ENCODE measurements around the gene GLI2. TPM values are rescaled to one million over a fixed set of nuclear protein-coding genes. Genes with fewer than 3 reads are reported as not detected.

GLI2 gene
- total RNA-seq, 1 experiment from 2014 or later: 3.4 TPM

GRCh38 chr2:120760446-120761135 is 24.9 kb downstream of the GLI2 start:
- DNase-seq (ENCODE audit: low read depth, low spot score): no peak
- Histone ChIP-seq H3K79me2 (ENCODE audit: insufficient read depth, low read length) (no peaks in the 10 kb centered on the region), H2AFZ (ENCODE audit: low read depth, low read length, poor library complexity, severe bottlenecking) (no peak overlapping the region), H4K20me1 (ENCODE audit: insufficient read depth) (no peaks in the 10 kb centered on the region), H3K4me1 (ENCODE audit: control insufficient read depth in 1 of 2, insufficient read depth in 2 of 2, low read length in 2 of 2) (peaks cover 0 to 11% of the 10 kb centered on the region in 2 experiments; a peak in 3 of 4 replicates), H3K4me3 (replicated peaks in 1 of 2; ENCODE audit: low read depth in 1 of 2, low read length in 2 of 2) (no peak overlapping the region), H3K36me3 (ENCODE audit: control insufficient read depth in 1 of 2, insufficient read depth in 2 of 2, low read length in 2 of 2) (no peaks in the 10 kb centered on the region), H3K27me3 (ENCODE audit: insufficient read depth, low read length) (no peaks in the 10 kb centered on the region), H3K27ac (ENCODE audit: low read depth, low read length) (no peak overlapping the region), H3K9ac (ENCODE audit: low read length) (no peak overlapping the region), H3K9me3 (ENCODE audit: control insufficient read depth in 1 of 2, insufficient read depth in 1 of 2, low read depth in 1 of 2, low read length in 2 of 2) (no peaks in the 10 kb centered on the region), H3K9me2 (ENCODE audit: insufficient read depth) (no peaks in the 10 kb centered on the region), H3K4me2 (ENCODE audit: low read length) (no peak overlapping the region)
- TF ChIP-seq JUND (IDR thresholded peaks at IDR 0.05) (no peak), SIN3A (IDR thresholded peaks at IDR 0.05; ENCODE audit: low read depth) (no peak), CEBPB (IDR thresholded peaks at IDR 0.05; ENCODE audit: low read depth) (no peak), MAX (IDR thresholded peaks at IDR 0.05) (no peak), EZH2phosphoT487 (IDR thresholded peaks at IDR 0.05; ENCODE audit: borderline replicate concordance) (no peak), RAD21 (IDR thresholded peaks at IDR 0.05; ENCODE audit: low read depth) (no peak), POLR2AphosphoS5 (IDR thresholded peaks at IDR 0.05; ENCODE audit: low read depth, low read length) (no peak), EGR1 (IDR thresholded peaks at IDR 0.05; ENCODE audit: low read depth) (no peak), ZFX (IDR thresholded peaks at IDR 0.05) (no peak), TCF7L2 (IDR thresholded peaks at IDR 0.05; ENCODE audit: borderline replicate concordance, extremely low read depth, insufficient read depth, insufficient read length) (no peak), FOSL1 (IDR thresholded peaks at IDR 0.05; ENCODE audit: low read depth) (no peak)
- TF ChIP-seq, protein P1, sequence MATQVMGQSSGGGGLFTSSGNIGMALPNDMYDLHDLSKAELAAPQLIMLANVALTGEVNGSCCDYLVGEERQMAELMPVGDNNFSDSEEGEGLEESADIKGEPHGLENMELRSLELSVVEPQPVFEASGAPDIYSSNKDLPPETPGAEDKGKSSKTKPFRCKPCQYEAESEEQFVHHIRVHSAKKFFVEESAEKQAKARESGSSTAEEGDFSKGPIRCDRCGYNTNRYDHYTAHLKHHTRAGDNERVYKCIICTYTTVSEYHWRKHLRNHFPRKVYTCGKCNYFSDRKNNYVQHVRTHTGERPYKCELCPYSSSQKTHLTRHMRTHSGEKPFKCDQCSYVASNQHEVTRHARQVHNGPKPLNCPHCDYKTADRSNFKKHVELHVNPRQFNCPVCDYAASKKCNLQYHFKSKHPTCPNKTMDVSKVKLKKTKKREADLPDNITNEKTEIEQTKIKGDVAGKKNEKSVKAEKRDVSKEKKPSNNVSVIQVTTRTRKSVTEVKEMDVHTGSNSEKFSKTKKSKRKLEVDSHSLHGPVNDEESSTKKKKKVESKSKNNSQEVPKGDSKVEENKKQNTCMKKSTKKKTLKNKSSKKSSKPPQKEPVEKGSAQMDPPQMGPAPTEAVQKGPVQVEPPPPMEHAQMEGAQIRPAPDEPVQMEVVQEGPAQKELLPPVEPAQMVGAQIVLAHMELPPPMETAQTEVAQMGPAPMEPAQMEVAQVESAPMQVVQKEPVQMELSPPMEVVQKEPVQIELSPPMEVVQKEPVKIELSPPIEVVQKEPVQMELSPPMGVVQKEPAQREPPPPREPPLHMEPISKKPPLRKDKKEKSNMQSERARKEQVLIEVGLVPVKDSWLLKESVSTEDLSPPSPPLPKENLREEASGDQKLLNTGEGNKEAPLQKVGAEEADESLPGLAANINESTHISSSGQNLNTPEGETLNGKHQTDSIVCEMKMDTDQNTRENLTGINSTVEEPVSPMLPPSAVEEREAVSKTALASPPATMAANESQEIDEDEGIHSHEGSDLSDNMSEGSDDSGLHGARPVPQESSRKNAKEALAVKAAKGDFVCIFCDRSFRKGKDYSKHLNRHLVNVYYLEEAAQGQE (IDR thresholded peaks at IDR 0.05; ENCODE audit: low read depth): no peak
- TF ChIP-seq, protein P2, sequence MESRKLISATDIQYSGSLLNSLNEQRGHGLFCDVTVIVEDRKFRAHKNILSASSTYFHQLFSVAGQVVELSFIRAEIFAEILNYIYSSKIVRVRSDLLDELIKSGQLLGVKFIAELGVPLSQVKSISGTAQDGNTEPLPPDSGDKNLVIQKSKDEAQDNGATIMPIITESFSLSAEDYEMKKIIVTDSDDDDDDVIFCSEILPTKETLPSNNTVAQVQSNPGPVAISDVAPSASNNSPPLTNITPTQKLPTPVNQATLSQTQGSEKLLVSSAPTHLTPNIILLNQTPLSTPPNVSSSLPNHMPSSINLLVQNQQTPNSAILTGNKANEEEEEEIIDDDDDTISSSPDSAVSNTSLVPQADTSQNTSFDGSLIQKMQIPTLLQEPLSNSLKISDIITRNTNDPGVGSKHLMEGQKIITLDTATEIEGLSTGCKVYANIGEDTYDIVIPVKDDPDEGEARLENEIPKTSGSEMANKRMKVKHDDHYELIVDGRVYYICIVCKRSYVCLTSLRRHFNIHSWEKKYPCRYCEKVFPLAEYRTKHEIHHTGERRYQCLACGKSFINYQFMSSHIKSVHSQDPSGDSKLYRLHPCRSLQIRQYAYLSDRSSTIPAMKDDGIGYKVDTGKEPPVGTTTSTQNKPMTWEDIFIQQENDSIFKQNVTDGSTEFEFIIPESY (IDR thresholded peaks at IDR 0.05; ENCODE audit: extremely low read depth, insufficient replicate concordance, low read length): no peak
- BruUV-seq (replicated peaks): no TSS peak
- ChIA-PET POLR2A (no interaction called here), CTCF (no interaction called here), RAD21 (ENCODE audit: low non-redundant PET in 1 of 2, low total read pairs in 2 of 2, uncharacterized antibody in 2 of 2, unreplicated experiment in 2 of 2) (no interaction called here)
- no peak for ATAC-seq
- intact Hi-C loops (cut with micrococcal nuclease): no loop called here

Data from HCT116 (cell line).